Measurements from ENCODE around the gene GINS3.

The GINS3 gene

GRCh38 chr16:58392215-58393137, at the start of gene GINS3:
Gene GINS3 (plus strand): TSS chr16:58392471. CDS start chr16:58392602, 131 bp downstream.
- H3K27ac ChIP-seq = peak within 1 kb of the TSS; percentile 92
- TF ChIP-seq, protein P1, sequence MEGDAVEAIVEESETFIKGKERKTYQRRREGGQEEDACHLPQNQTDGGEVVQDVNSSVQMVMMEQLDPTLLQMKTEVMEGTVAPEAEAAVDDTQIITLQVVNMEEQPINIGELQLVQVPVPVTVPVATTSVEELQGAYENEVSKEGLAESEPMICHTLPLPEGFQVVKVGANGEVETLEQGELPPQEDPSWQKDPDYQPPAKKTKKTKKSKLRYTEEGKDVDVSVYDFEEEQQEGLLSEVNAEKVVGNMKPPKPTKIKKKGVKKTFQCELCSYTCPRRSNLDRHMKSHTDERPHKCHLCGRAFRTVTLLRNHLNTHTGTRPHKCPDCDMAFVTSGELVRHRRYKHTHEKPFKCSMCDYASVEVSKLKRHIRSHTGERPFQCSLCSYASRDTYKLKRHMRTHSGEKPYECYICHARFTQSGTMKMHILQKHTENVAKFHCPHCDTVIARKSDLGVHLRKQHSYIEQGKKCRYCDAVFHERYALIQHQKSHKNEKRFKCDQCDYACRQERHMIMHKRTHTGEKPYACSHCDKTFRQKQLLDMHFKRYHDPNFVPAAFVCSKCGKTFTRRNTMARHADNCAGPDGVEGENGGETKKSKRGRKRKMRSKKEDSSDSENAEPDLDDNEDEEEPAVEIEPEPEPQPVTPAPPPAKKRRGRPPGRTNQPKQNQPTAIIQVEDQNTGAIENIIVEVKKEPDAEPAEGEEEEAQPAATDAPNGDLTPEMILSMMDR (conservative IDR thresholded peaks at IDR 0.05) = no peak
- TF ChIP-seq ZFX (IDR thresholded peaks at IDR 0.05) = peak; percentile 65

GRCh38 chr16:58343562-58343961, 48.7 kb upstream of the GINS3 start:
- no peak for TF ChIP-seq ZFX (IDR thresholded peaks at IDR 0.05)
- TF ChIP-seq, protein P1 (conservative IDR thresholded peaks at IDR 0.05) = no peak
- H3K27ac ChIP-seq = no peak overlapping the region

DNA sequence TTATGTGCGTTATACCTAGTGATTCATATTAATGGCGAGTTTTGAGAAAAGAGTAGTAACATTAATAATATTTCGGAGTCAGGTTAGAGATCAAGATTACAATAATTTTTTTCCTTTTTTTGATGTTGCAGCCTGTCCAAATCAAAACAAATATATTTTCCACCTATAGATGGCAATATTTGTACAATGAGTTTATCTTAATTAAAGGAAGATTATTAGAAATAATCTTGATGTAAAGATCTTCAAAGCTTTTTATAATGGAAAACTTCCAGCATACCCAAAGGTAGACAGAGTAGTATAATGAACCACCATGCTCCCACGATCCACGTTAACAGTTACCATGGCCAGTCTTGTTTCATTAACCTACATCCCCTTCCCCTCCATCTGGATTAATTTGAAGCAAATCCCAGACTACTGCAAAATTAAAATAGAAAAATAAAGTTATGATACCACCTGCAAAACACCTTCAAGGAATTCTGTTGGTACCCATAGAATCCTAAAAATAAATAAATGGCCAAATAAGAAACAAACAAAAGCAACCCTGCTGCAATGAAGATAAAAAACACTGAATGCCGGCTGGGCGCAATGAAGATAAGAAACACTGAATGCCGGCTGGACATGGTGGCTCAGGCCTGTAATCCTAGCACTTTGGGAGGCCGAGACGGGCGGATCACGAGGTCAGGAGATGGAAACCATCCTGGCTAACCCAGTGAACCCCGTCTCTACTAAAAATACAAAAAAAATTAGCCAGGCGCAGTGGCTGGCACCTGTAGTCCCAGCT, 46.5 kb upstream of the GINS3 start:
- no peak overlapping the region for H3K27ac ChIP-seq
- TF ChIP-seq, protein P1 (conservative IDR thresholded peaks at IDR 0.05) = peak; percentile 64
- TF ChIP-seq ZFX (IDR thresholded peaks at IDR 0.05) = no peak

- TF ChIP-seq, protein P1 (conservative IDR thresholded peaks at IDR 0.05) = no peak
- TF ChIP-seq ZFX (IDR thresholded peaks at IDR 0.05) = no peak
- H3K27ac ChIP-seq = no peak overlapping the region
Measured at GRCh38 chr16:58346831-58347371, 45.4 kb upstream of the GINS3 start.

GRCh38 chr16:58348986-58349385, 43.3 kb upstream of the GINS3 start:
- no peak for TF ChIP-seq ZFX (IDR thresholded peaks at IDR 0.05)
- TF ChIP-seq, protein P1 (conservative IDR thresholded peaks at IDR 0.05) = no peak
- H3K27ac ChIP-seq = no peak overlapping the region

DNA sequence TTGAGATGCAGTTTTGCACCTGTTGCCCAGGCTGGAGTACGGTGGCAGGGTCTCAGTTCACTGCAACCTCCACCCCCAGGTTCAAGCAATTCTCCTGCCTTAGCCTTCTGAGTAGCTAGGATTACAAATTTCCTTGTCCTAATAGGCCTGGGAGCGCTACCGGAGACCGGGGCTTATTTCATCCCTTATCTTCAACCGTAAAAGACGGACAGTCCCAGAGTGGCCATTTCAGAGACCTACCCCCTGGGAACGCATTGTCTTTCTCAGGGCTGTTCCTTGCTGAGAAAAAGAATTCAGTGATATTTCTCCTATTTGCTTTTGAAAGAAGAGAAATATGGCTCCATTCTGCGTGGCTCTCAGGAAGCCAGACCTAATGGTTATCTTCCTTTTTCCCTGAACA, 39.6 kb upstream of the GINS3 start:
- TF ChIP-seq, protein P1 (conservative IDR thresholded peaks at IDR 0.05) = no peak
- TF ChIP-seq ZFX (IDR thresholded peaks at IDR 0.05) = no peak
- H3K27ac ChIP-seq = no peak overlapping the region
